HEK293 (cell line): ENCODE measurements around the gene SPTY2D1.

Experiments
- BCL11A ChIP-seq: fragments of 450-650 bp; formaldehyde crosslinking; IDR thresholded peaks from 2 replicates; pipeline ENCODE4 v1.5.1; 2016; ENCODE audit warnings: low read depth, missing biosample characterization, missing genetic modification characterization
- GFI1B ChIP-seq: fragments of 450-650 bp; formaldehyde crosslinking; IDR thresholded peaks from 2 replicates; pipeline ENCODE4 v1.5.1; 2016; ENCODE audit warnings: missing biosample characterization, missing genetic modification characterization
- HOXD13 ChIP-seq: sonication (generic); formaldehyde crosslinking; IDR thresholded peaks from 2 replicates; pipeline ENCODE4 v1.8.0; 2022; ENCODE audit warnings: missing genetic modification reagents, borderline replicate concordance
- MYNN ChIP-seq: fragments of 450-650 bp; formaldehyde crosslinking; IDR thresholded peaks from 2 replicates; pipeline ENCODE4 v1.5.1; 2016; ENCODE audit warnings: missing biosample characterization, missing genetic modification characterization, borderline replicate concordance
- PRDM1 ChIP-seq: fragments of 450-650 bp; formaldehyde crosslinking; IDR thresholded peaks from 2 replicates; pipeline ENCODE4; 2016; ENCODE audit warnings: missing biosample characterization, missing genetic modification characterization
- REPIN1 ChIP-seq: fragments of 450-650 bp; formaldehyde crosslinking; IDR thresholded peaks from 2 replicates; pipeline ENCODE4 v1.5.1; 2017; ENCODE audit warnings: missing biosample characterization, missing genetic modification characterization, low read depth
- SP7 ChIP-seq: fragments of 450-650 bp; formaldehyde crosslinking; IDR thresholded peaks from 2 replicates; pipeline ENCODE4 v1.5.1; 2016; ENCODE audit warnings: missing biosample characterization, missing genetic modification characterization
- TCF7L2 ChIP-seq: IDR thresholded peaks from 2 replicates; pipeline ENCODE4 v1.6.1; 2011; ENCODE audit warnings: low read depth, mild to moderate bottlenecking, inconsistent platforms, low read length, moderate library complexity, borderline replicate concordance
- ZBTB44 ChIP-seq: fragments of 450-650 bp; IDR thresholded peaks from 2 replicates; pipeline ENCODE4 v1.5.1; 2018; ENCODE audit warnings: missing biosample characterization, mild to moderate bottlenecking, missing genetic modification characterization
- ZBTB49 ChIP-seq: fragments of 450-650 bp; formaldehyde crosslinking; IDR thresholded peaks from 2 replicates; pipeline ENCODE4 v1.5.1; 2016; ENCODE audit warnings: missing biosample characterization, missing genetic modification characterization, low read depth
- ZFHX2 ChIP-seq: fragments of 450-650 bp; formaldehyde crosslinking; conservative IDR thresholded peaks from 2 replicates; pipeline ENCODE4 v1.5.1; 2016; ENCODE audit warnings: missing biosample characterization, missing genetic modification characterization
- ZFP37 ChIP-seq: fragments of 450-650 bp; formaldehyde crosslinking; IDR thresholded peaks from 2 replicates; pipeline ENCODE4 v1.5.1; 2016; ENCODE audit warnings: missing biosample characterization, missing genetic modification characterization
- ZNF114 ChIP-seq: fragments of 450-650 bp; formaldehyde crosslinking; IDR thresholded peaks from 2 replicates; pipeline ENCODE4 v1.5.0; 2017; ENCODE audit warnings: missing biosample characterization, missing genetic modification characterization
- ZNF121 ChIP-seq: fragments of 450-650 bp; formaldehyde crosslinking; IDR thresholded peaks from 2 replicates; pipeline ENCODE4 v1.5.1; 2016; ENCODE audit warnings: missing biosample characterization, missing genetic modification characterization
- ZNF169 ChIP-seq: fragments of 450-650 bp; formaldehyde crosslinking; IDR thresholded peaks from 2 replicates; pipeline ENCODE4 v1.5.1; 2016; ENCODE audit warnings: missing biosample characterization, missing genetic modification characterization
- ZNF211 ChIP-seq: fragments of 450-650 bp; formaldehyde crosslinking; IDR thresholded peaks from 2 replicates; pipeline ENCODE4 v1.5.1; 2016; ENCODE audit warnings: low read depth, missing biosample characterization, missing genetic modification characterization
- ZNF221 ChIP-seq: fragments of 450-650 bp; formaldehyde crosslinking; IDR thresholded peaks from 2 replicates; pipeline ENCODE4 v1.5.1; 2017; ENCODE audit warnings: missing biosample characterization, missing genetic modification characterization, borderline replicate concordance
- ZNF239 ChIP-seq: fragments of 450-650 bp; formaldehyde crosslinking; IDR thresholded peaks from 2 replicates; pipeline ENCODE4 v1.5.1; 2016; ENCODE audit warnings: missing biosample characterization, missing genetic modification characterization
- ZNF24 ChIP-seq: fragments of 450-650 bp; formaldehyde crosslinking; IDR thresholded peaks from 2 replicates; pipeline ENCODE4 v1.5.1; 2016; ENCODE audit warnings: missing biosample characterization, missing genetic modification characterization
- ZNF26 ChIP-seq: fragments of 450-650 bp; formaldehyde crosslinking; IDR thresholded peaks from 2 replicates; pipeline ENCODE4 v1.5.1; 2016; ENCODE audit warnings: missing biosample characterization, missing genetic modification characterization
- ZNF366 ChIP-seq: fragments of 450-650 bp; formaldehyde crosslinking; conservative IDR thresholded peaks from 2 replicates; pipeline ENCODE4 v1.5.1; 2016; ENCODE audit warnings: missing biosample characterization, missing genetic modification characterization
- ZNF513 ChIP-seq: fragments of 450-650 bp; IDR thresholded peaks from 2 replicates; pipeline ENCODE4 v1.5.1; 2018; ENCODE audit warnings: missing biosample characterization, missing genetic modification characterization
- ZNF521 ChIP-seq: fragments of 450-650 bp; formaldehyde crosslinking; IDR thresholded peaks from 2 replicates; pipeline ENCODE4 v1.5.1; 2017; ENCODE audit warnings: missing biosample characterization, mild to moderate bottlenecking, missing genetic modification characterization
- ZNF530 ChIP-seq: fragments of 450-650 bp; formaldehyde crosslinking; IDR thresholded peaks from 2 replicates; pipeline ENCODE4 v1.5.1; 2016; ENCODE audit warnings: low read depth, missing biosample characterization, missing genetic modification characterization
- ZNF544 ChIP-seq: fragments of 450-650 bp; formaldehyde crosslinking; IDR thresholded peaks from 2 replicates; pipeline ENCODE4 v1.5.0; 2017; ENCODE audit warnings: missing biosample characterization, missing genetic modification characterization
- ZNF600 ChIP-seq: fragments of 450-650 bp; formaldehyde crosslinking; IDR thresholded peaks from 2 replicates; pipeline ENCODE4 v1.5.1; 2016; ENCODE audit warnings: missing biosample characterization, missing genetic modification characterization
- ZNF629 ChIP-seq: fragments of 450-650 bp; formaldehyde crosslinking; IDR thresholded peaks from 2 replicates; pipeline ENCODE4 v1.5.1; 2017; ENCODE audit warnings: missing biosample characterization, missing genetic modification characterization
- ZNF658 ChIP-seq: fragments of 450-650 bp; formaldehyde crosslinking; IDR thresholded peaks from 2 replicates; pipeline ENCODE4; 2016; ENCODE audit warnings: missing biosample characterization, missing genetic modification characterization
- ZNF664 ChIP-seq: fragments of 450-650 bp; formaldehyde crosslinking; IDR thresholded peaks from 2 replicates; pipeline ENCODE4 v1.5.1; 2016; ENCODE audit warnings: missing biosample characterization, missing genetic modification characterization
- ZNF670 ChIP-seq: fragments of 450-650 bp; formaldehyde crosslinking; IDR thresholded peaks from 2 replicates; pipeline ENCODE4 v1.5.1; 2016; ENCODE audit warnings: missing biosample characterization, missing genetic modification characterization, low read depth
- ZNF701 ChIP-seq: fragments of 450-650 bp; formaldehyde crosslinking; IDR thresholded peaks from 2 replicates; pipeline ENCODE4 v1.5.1; 2016; ENCODE audit warnings: missing biosample characterization, missing genetic modification characterization
- ZNF768 ChIP-seq: fragments of 450-650 bp; formaldehyde crosslinking; IDR thresholded peaks from 2 replicates; pipeline ENCODE4 v1.5.1; 2018; ENCODE audit warnings: missing biosample characterization, mild to moderate bottlenecking, missing genetic modification characterization
- ZNF777 ChIP-seq: fragments of 450-650 bp; formaldehyde crosslinking; IDR thresholded peaks from 2 replicates; pipeline ENCODE4 v1.5.1; 2017; ENCODE audit warnings: missing biosample characterization, missing genetic modification characterization, borderline replicate concordance

Gene SPTY2D1

GRCh38 chr11:18634140-18635032, at the start of gene SPTY2D1 (continued):
- no peak for TF ChIP-seq MYNN (tag by site-specific recombination)
- peak; percentile 75; the same call in 1 of the 2 replicates for TF ChIP-seq ZNF600 (tag by site-specific recombination)
- TF ChIP-seq PRDM1 (tag by site-specific recombination), result no peak
- TF ChIP-seq ZNF121 (tag by site-specific recombination), result no peak
- TF ChIP-seq ZNF521 (tag by site-specific recombination), result no peak
- no peak for TF ChIP-seq HOXD13 (CRISPR knock-in tag)
- no peak for TF ChIP-seq ZNF513 (tag by site-specific recombination)
- no peak for TF ChIP-seq ZNF701 (tag by site-specific recombination)
- no peak for TF ChIP-seq ZNF169 (tag by site-specific recombination)
- TF ChIP-seq GFI1B (tag by site-specific recombination), result no peak
- no peak for TF ChIP-seq ZFP37 (tag by site-specific recombination)
- no peak for TF ChIP-seq ZNF239
- no peak for TF ChIP-seq BCL11A (tag by site-specific recombination)
- TF ChIP-seq ZBTB49 (tag by site-specific recombination), result no peak
- TF ChIP-seq REPIN1 (tag by site-specific recombination), result no peak
- TF ChIP-seq ZNF114 (tag by site-specific recombination), result no peak
- TF ChIP-seq ZNF544, result no peak
- TF ChIP-seq ZFHX2 (tag by site-specific recombination), result peak; percentile 44
- no peak for TF ChIP-seq ZNF664 (tag by site-specific recombination)
- no peak for TF ChIP-seq ZNF24 (tag by site-specific recombination)
- TF ChIP-seq ZNF211 (tag by site-specific recombination), result no peak
- TF ChIP-seq ZNF670 (tag by site-specific recombination), result no peak
- peak; percentile 99 for TF ChIP-seq ZNF629 (tag by site-specific recombination)
- no peak for TF ChIP-seq ZNF221 (tag by site-specific recombination)
- 0 out of 2 replicates have a peak, but pooled peaks have one; percentile 31 for TF ChIP-seq SP7
- TF ChIP-seq ZNF366 (tag by site-specific recombination), result no peak
- TF ChIP-seq TCF7L2, result no peak
- no peak for TF ChIP-seq ZNF658
- no peak for TF ChIP-seq ZNF530 (tag by site-specific recombination)
- TF ChIP-seq ZNF777, result no peak
- no peak for TF ChIP-seq ZNF26 (tag by site-specific recombination)
- TF ChIP-seq ZNF768 (tag by site-specific recombination), result no peak
- TF ChIP-seq ZBTB44 (tag by site-specific recombination), result no peak
